Measurements from ENCODE around the gene ADAT3. TPM values are rescaled to one million over a fixed set of nuclear protein-coding genes. Genes with fewer than 3 reads are reported as not detected.

ADAT3 gene
- total and polyA plus RNA-seq, 4 donors, result 1.3 to 3.3 (median 2.1) TPM

- Histone ChIP-seq H3K4me1 (ENCODE audit: control insufficient read depth in 4 of 4, insufficient read depth in 4 of 4, low read length in 3 of 4) (peaks cover 0 to 5% (median 2%) of the 10 kb centered on the region in 4 donors), H3K4me3 (ENCODE audit: low read depth in 1 of 3, low read length in 3 of 3) (no peak overlapping the region), H3K9me3 (ENCODE audit: control insufficient read depth in 4 of 4, low read length in 3 of 4) (no peaks in the 10 kb centered on the region), H3K9ac (ENCODE audit: low read depth in 1 of 2, low read length in 2 of 2) (no peak overlapping the region), H3K27ac (ENCODE audit: low read depth in 1 of 2, low read length in 2 of 2) (no peak overlapping the region), H3K36me3 (ENCODE audit: control insufficient read depth in 4 of 4, insufficient read depth in 3 of 4, low read depth in 1 of 4, low read length in 3 of 4) (peaks cover 0 to 11% (median 4%) of the 10 kb centered on the region in 4 donors), H3K27me3 (ENCODE audit: control insufficient read depth in 4 of 4, insufficient read depth in 4 of 4, low read length in 3 of 4) (no peaks in the 10 kb centered on the region)
- DNase-seq (ENCODE audit: low spot score), result no peak
- 91% methylated on average over 37 of the region's 37 CpGs for WGBS
- no peak for TF ChIP-seq MAX (IDR thresholded peaks at IDR 0.05)
- TF ChIP-seq ZBTB33 (IDR thresholded peaks at IDR 0.05), result no peak
- no peak for TF ChIP-seq CTCF (IDR thresholded peaks at IDR 0.05; ENCODE audit: low read depth, low read length, missing input control)
- TF ChIP-seq GABPA (IDR thresholded peaks at IDR 0.05 in 1 of 2, conservative IDR thresholded peaks at IDR 0.05 in 1 of 2), result no peak
- TF ChIP-seq FOXA2 (IDR thresholded peaks at IDR 0.05), result no peak
- TF ChIP-seq HNF4A (conservative IDR thresholded peaks at IDR 0.05), result no peak
- TF ChIP-seq NR2F2 (IDR thresholded peaks at IDR 0.05), result no peak
- TF ChIP-seq RXRA (IDR thresholded peaks at IDR 0.05), result no peak
- TF ChIP-seq EGR1 (IDR thresholded peaks at IDR 0.05; ENCODE audit: low read depth in 2 of 2), result no peak
These were observed 6.8 kb downstream of the ADAT3 start for GRCh38 chr19:1911995-1912394.

GRCh38 chr19:1912760-1913505 is 7.7 kb downstream of the ADAT3 start:
- no peak for TF ChIP-seq GABPA (IDR thresholded peaks at IDR 0.05 in 1 of 2, conservative IDR thresholded peaks at IDR 0.05 in 1 of 2)
- no peak for TF ChIP-seq ATF3 (IDR thresholded peaks at IDR 0.05)
- TF ChIP-seq TAF1 (conservative IDR thresholded peaks at IDR 0.05), result no peak
- TF ChIP-seq FOXA1 (IDR thresholded peaks at IDR 0.05), result no peak
- no peak for TF ChIP-seq HNF4A (conservative IDR thresholded peaks at IDR 0.05)
- no peak for TF ChIP-seq CTCF (IDR thresholded peaks at IDR 0.05; ENCODE audit: low read depth, low read length, missing input control)
- no peak for TF ChIP-seq EGR1 (IDR thresholded peaks at IDR 0.05; ENCODE audit: low read depth in 2 of 2)
- no peak for TF ChIP-seq JUND (IDR thresholded peaks at IDR 0.05)
- no peak for TF ChIP-seq RXRA (IDR thresholded peaks at IDR 0.05)
- no peak for TF ChIP-seq RAD21 (IDR thresholded peaks at IDR 0.05)
- no peak for TF ChIP-seq SP1 (IDR thresholded peaks at IDR 0.05)
- TF ChIP-seq ZBTB33 (IDR thresholded peaks at IDR 0.05), result no peak
- no peak for TF ChIP-seq HNF4G (IDR thresholded peaks at IDR 0.05)
- TF ChIP-seq NR2F2 (IDR thresholded peaks at IDR 0.05), result no peak
- no peak for TF ChIP-seq YY1 (IDR thresholded peaks at IDR 0.05)
- no peak for TF ChIP-seq REST (IDR thresholded peaks at IDR 0.05)
- no peak for TF ChIP-seq FOXA2 (IDR thresholded peaks at IDR 0.05)
- no peaks in the 10 kb centered on the region for H3K27me3 ChIP-seq (ENCODE audit: control insufficient read depth in 4 of 4, insufficient read depth in 4 of 4, low read length in 3 of 4)
- peaks cover 0 to 12% (median 4%) of the 10 kb centered on the region in 4 donors for H3K36me3 ChIP-seq (ENCODE audit: control insufficient read depth in 4 of 4, insufficient read depth in 3 of 4, low read depth in 1 of 4, low read length in 3 of 4)
- no peaks in the 10 kb centered on the region for H3K9me3 ChIP-seq (ENCODE audit: control insufficient read depth in 4 of 4, low read length in 3 of 4)
- no peak for DNase-seq (ENCODE audit: low spot score)
- no peak overlapping the region for H3K27ac ChIP-seq (ENCODE audit: low read depth in 1 of 2, low read length in 2 of 2)
- peaks cover 0 to 5% (median 1%) of the 10 kb centered on the region in 4 donors for H3K4me1 ChIP-seq (ENCODE audit: control insufficient read depth in 4 of 4, insufficient read depth in 4 of 4, low read length in 3 of 4)
- no peak overlapping the region for H3K4me3 ChIP-seq (ENCODE audit: low read depth in 1 of 3, low read length in 3 of 3)
- H3K9ac ChIP-seq (ENCODE audit: low read depth in 1 of 2, low read length in 2 of 2), result no peak overlapping the region
- 98% methylated on average over 77 of the region's 77 CpGs for WGBS
